Epithelial cell of esophagus (primary cell): Measurements from ENCODE around the gene PADI1.

Experiments used
- DNase-seq: peaks from one replicate; pipeline ENCODE4 v3.0.0; 2010; ENCODE audit warnings: low read depth
- H3K4me3 ChIP-seq: 2 replicates; pipeline ENCODE4 v1.5.1; 2011; ENCODE audit warnings: mild to moderate bottlenecking, low read length, control low read depth
- TF ChIP-seq, protein P1 (sequence below): IDR thresholded peaks from 2 replicates; pipeline ENCODE4 v1.5.1; 2011; ENCODE audit warnings: low read depth, mild to moderate bottlenecking, low read length, control low read depth, inconsistent platforms; ENCODE audit not compliant: insufficient read depth; ENCODE audit errors: missing control alignments

Gene PADI1

GRCh38 chr1:17194133-17194475 lies 10.8 kb upstream of the PADI1 start:
- DNase-seq: no peak
- TF ChIP-seq, protein P1, sequence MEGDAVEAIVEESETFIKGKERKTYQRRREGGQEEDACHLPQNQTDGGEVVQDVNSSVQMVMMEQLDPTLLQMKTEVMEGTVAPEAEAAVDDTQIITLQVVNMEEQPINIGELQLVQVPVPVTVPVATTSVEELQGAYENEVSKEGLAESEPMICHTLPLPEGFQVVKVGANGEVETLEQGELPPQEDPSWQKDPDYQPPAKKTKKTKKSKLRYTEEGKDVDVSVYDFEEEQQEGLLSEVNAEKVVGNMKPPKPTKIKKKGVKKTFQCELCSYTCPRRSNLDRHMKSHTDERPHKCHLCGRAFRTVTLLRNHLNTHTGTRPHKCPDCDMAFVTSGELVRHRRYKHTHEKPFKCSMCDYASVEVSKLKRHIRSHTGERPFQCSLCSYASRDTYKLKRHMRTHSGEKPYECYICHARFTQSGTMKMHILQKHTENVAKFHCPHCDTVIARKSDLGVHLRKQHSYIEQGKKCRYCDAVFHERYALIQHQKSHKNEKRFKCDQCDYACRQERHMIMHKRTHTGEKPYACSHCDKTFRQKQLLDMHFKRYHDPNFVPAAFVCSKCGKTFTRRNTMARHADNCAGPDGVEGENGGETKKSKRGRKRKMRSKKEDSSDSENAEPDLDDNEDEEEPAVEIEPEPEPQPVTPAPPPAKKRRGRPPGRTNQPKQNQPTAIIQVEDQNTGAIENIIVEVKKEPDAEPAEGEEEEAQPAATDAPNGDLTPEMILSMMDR: no peak
- no peak overlapping the region for H3K4me3 ChIP-seq

- DNase-seq: no peak
- TF ChIP-seq, protein P1: no peak
These were observed 10.1 kb upstream of the PADI1 start for GRCh38 chr1:17194615-17195528.

DNA sequence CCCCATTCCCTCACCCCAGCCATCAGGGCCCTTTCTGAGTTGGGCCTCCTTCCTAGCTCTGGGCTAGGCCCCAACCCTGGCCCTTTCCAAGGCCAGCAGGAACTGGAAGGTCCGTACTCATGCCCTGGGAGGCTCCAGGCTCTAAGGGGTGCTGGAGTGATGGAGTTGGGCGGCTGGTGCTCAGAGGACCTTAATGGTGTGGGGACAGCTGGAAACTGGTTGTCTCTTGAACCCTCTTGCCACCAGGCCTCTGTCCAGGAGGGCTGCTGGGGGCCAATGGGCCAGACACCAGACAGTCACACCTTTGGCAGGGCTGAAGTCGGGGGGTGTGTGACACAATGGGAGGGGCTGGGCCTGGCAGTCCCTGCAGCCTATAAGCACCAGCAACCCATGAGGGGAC lies 9.2 kb upstream of the PADI1 start:
- TF ChIP-seq, protein P1: no peak
- no peak overlapping the region for H3K4me3 ChIP-seq
- no peak for DNase-seq

More at GRCh38 chr1:17194615-17195528, 10.1 kb upstream of the PADI1 start:
- H3K4me3 ChIP-seq: no peak overlapping the region

- no peak overlapping the region for H3K4me3 ChIP-seq
- TF ChIP-seq, protein P1: no peak
- DNase-seq: no peak
These were observed 8.3 kb upstream of the PADI1 start for GRCh38 chr1:17196496-17197185.

- TF ChIP-seq, protein P1: no peak
- DNase-seq: no peak
- no peak overlapping the region for H3K4me3 ChIP-seq
These were observed 7.2 kb upstream of the PADI1 start for GRCh38 chr1:17197696-17198095.

GRCh38 chr1:17198476-17199258 lies 6.3 kb upstream of the PADI1 start:
- TF ChIP-seq, protein P1: no peak
- DNase-seq: no peak
- no peak overlapping the region for H3K4me3 ChIP-seq
